ENCODE data around the gene COX6B1. TPM values are rescaled to one million over a fixed set of nuclear protein-coding genes. Genes with fewer than 3 reads are reported as not detected.
"Not testable (repeated sequence)": the region's sequence is repeated elsewhere in the genome, so short reads cannot be mapped to it uniquely, and the experiment has no call there.

Gene COX6B1
- total and polyA plus RNA-seq, 2 of the 8 experiments (the other 6 are each of a cell fraction or from before 2014, with no cell fraction given) = 437 to 1,052 TPM

DNA sequence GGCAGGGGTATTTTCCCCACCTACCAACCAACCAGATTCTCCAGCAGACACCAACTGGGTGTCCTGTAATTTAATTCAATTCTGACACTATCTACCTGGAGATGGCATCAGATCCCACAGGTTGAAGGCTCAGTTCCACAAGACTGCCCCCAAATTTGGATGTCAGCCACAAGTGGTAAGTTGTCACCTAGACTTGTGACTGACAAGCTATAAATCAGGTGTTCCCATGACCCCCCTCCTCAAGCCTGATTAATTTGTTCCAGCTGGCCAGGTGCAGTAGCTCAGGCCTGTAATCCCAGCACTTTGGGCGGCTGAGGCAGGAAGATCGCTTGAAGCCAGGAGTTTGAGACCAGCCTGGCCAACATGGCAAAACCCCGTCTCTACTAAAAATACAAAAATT is 46.2 kb upstream of the COX6B1 start (continued):
- no peak for TF ChIP-seq EP300 (IDR thresholded peaks at IDR 0.05; ENCODE audit: borderline replicate concordance in 1 of 2, low read depth in 2 of 2, low read length in 2 of 2)
- no peak for TF ChIP-seq TAF1 (IDR thresholded peaks at IDR 0.05; ENCODE audit: low read depth, low read length)
- no peak for TF ChIP-seq NANOG (IDR thresholded peaks at IDR 0.05; ENCODE audit: insufficient read depth, low read depth, low read length, poor library complexity, severe bottlenecking)
- TF ChIP-seq SP2 (IDR thresholded peaks at IDR 0.05; ENCODE audit: low read length) = no peak
- TF ChIP-seq SAP30 (IDR thresholded peaks at IDR 0.05; ENCODE audit: insufficient read depth, insufficient replicate concordance, low read length) = no peak
- no peak for TF ChIP-seq SRF (IDR thresholded peaks at IDR 0.05; ENCODE audit: low read depth, low read length)

DNA sequence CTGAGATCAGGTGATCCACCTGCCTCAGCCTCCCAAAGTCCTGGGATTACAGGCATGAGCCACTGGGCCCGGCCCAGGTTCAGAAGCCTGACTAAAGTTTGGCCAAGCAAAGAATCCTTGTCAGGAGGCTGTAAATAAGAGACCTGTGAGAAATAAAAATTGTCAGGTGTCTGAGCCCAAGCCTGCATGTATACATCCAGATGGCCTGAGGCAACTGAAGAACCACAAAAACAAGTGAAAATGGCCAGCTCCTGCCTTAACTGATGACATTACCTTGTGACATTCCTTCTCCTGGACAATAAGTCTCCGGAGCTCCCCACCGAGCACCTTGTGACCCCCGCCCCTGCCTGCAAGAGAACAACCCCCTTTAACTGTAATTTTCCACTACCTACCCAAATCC is 43.7 kb upstream of the COX6B1 start:
- not testable (repeated sequence) for FAIRE-seq; H2AFZ ChIP-seq (ENCODE audit: low read length)

More for the DNA sequence above, 43.7 kb upstream of the COX6B1 start:
- H3K18ac ChIP-seq (ENCODE audit: extremely low read depth, low read length); H4K91ac ChIP-seq (replicated peaks; ENCODE audit: insufficient read length, low read length); H4K8ac ChIP-seq (ENCODE audit: extremely low read depth, insufficient read depth, low read length); DNase-seq (ENCODE audit: low read depth in 1 of 2, low spot score in 2 of 2); H3K23me2 ChIP-seq (ENCODE audit: low read depth, low read length); H3K4ac ChIP-seq (replicated peaks; ENCODE audit: insufficient read length, low read depth, low read length); H2BK120ac ChIP-seq (replicated peaks; ENCODE audit: low read depth, low read length); H3K27ac ChIP-seq (ENCODE audit: low read depth, low read length); H3K36me3 ChIP-seq (ENCODE audit: control insufficient read depth in 2 of 4, insufficient read depth in 4 of 4, low read length in 3 of 4); H3K9ac ChIP-seq (replicated peaks in 1 of 4; ENCODE audit: extremely low read depth in 1 of 4, low read depth in 3 of 4, low read length in 3 of 4); H3K56ac ChIP-seq (replicated peaks; ENCODE audit: insufficient read length, low read depth, low read length); H3K79me1 ChIP-seq (ENCODE audit: low read depth, low read length); H4K20me1 ChIP-seq (replicated peaks in 1 of 2; ENCODE audit: control insufficient read depth in 1 of 2, insufficient read depth in 2 of 2, low read length in 2 of 2); H3K27me3 ChIP-seq (replicated peaks in 1 of 4; ENCODE audit: control insufficient read depth in 3 of 4, extremely low read depth in 1 of 4, insufficient read depth in 3 of 4, low read length in 3 of 4); H3K79me2 ChIP-seq (ENCODE audit: control insufficient read depth in 1 of 2, insufficient read depth in 2 of 2, low read length in 2 of 2); H3K9me3 ChIP-seq (ENCODE audit: insufficient read depth in 2 of 2, low read depth in 1 of 2, low read length in 1 of 2); H3K4me2 ChIP-seq (ENCODE audit: insufficient read depth in 1 of 2, low read depth in 2 of 2, low read length in 2 of 2); H3K23ac ChIP-seq (ENCODE audit: insufficient read length); H3K4me3 ChIP-seq (ENCODE audit: extremely low read depth in 1 of 4, insufficient read depth in 2 of 4, low read depth in 3 of 4, low read length in 4 of 4); H2BK12ac ChIP-seq (ENCODE audit: low read depth, low read length); H2AK5ac ChIP-seq (ENCODE audit: low read depth, low read length); H2BK20ac ChIP-seq (ENCODE audit: low read length); H3K4me1 ChIP-seq (replicated peaks in 1 of 4; ENCODE audit: control insufficient read depth in 3 of 4, insufficient read depth in 4 of 4, low read length in 3 of 4); H2BK15ac ChIP-seq (ENCODE audit: low read length); H2BK5ac ChIP-seq (ENCODE audit: low read depth, low read length); H4K5ac ChIP-seq (ENCODE audit: insufficient read length, low read depth, low read length); H3K14ac ChIP-seq (ENCODE audit: insufficient read length): not testable (repeated sequence)
- POLR2A ChIA-PET (ENCODE audit: partially characterized antibody) = interaction anchor here (0.8 to 1.7 kb wide), 3 partner anchors 24 to 48 kb away, joined by 3 to 4 read pairs (median 3); partner anchors contain the start of gene RBM42
- CTCF ChIA-PET (ENCODE audit: partially characterized antibody) = interaction anchor here (0.7 to 1.4 kb wide), 3 partner anchors 13 to 328 kb away, joined by 3 to 4 read pairs (median 3); no protein-coding TSS in a partner anchor
- 91% methylated on average over 4 of the region's 4 CpGs; no CpG with 5 or more reads in 1 of the 2 experiments for WGBS, 2 experiments (ENCODE audit: extremely low coverage in 1 of 2, insufficient coverage in 1 of 2, insufficient read length in 1 of 2, insufficient replicate concordance in 2 of 2, low coverage in 1 of 2, low lambda C conversion rate in 2 of 2, missing lambda C conversion rate in 1 of 2)
